Retinal pigment epithelial cell (primary cell): ENCODE measurements around the gene SEMA5A.

Experiments used
- DNase-seq: peaks from one replicate; pipeline ENCODE4 v3.0.0-alpha.2; 2010; ENCODE audit warnings: low read depth
- H3K4me3 ChIP-seq: 2 replicates; pipeline ENCODE4 v1.5.1; 2011; ENCODE audit warnings: mild to moderate bottlenecking, low read length, control low read depth, moderate library complexity
- CTCF ChIP-seq: conservative IDR thresholded peaks from 2 replicates; pipeline ENCODE4 v1.5.1; 2011; ENCODE audit warnings: low read depth, low read length, control low read depth, inconsistent platforms

SEMA5A gene

GRCh38 chr5:9376363-9377117 is 169.3 kb downstream of the SEMA5A start:
- DNase-seq = no peak
- H3K4me3 ChIP-seq = no peak overlapping the region
- no peak for TF ChIP-seq CTCF

GRCh38 chr5:9375756-9376155 is 170.1 kb downstream of the SEMA5A start:
- DNase-seq = no peak
- no peak overlapping the region for H3K4me3 ChIP-seq
- no peak for TF ChIP-seq CTCF

GRCh38 chr5:9374025-9374424 is 171.8 kb downstream of the SEMA5A start:
- H3K4me3 ChIP-seq = no peak overlapping the region
- TF ChIP-seq CTCF = no peak
- no peak for DNase-seq

GRCh38 chr5:9373571-9373970 is 172.3 kb downstream of the SEMA5A start:
- no peak overlapping the region for H3K4me3 ChIP-seq
- TF ChIP-seq CTCF = no peak
- DNase-seq = no peak

GRCh38 chr5:9370256-9370655 is 175.6 kb downstream of the SEMA5A start:
- TF ChIP-seq CTCF = no peak
- no peak for DNase-seq
- no peak overlapping the region for H3K4me3 ChIP-seq

GRCh38 chr5:9365512-9365911 is 180.4 kb downstream of the SEMA5A start:
- TF ChIP-seq CTCF = no peak
- DNase-seq = no peak
- no peak overlapping the region for H3K4me3 ChIP-seq

GRCh38 chr5:9363449-9363848 is 182.4 kb downstream of the SEMA5A start:
- DNase-seq = no peak
- H3K4me3 ChIP-seq = no peak overlapping the region
- no peak for TF ChIP-seq CTCF
